Pulmonary artery endothelial cell (primary cell): ENCODE data around the gene AKAP1. TPM values are rescaled to one million over a fixed set of nuclear protein-coding genes. Genes with fewer than 3 reads are reported as not detected.

Source experiments
- DNase-seq: peaks from one replicate; pipeline ENCODE4 v3.0.0-alpha.2; 2011; ENCODE audit warnings: low read depth, low spot score
- total RNA-seq: library from RNA; depleted of rRNA; stranded (reverse); fragments of >200 nt; gene quantifications from 2 replicates; pipeline ENCODE4 v1.2.3, GENCODE V29; 2014

The AKAP1 gene
- total RNA-seq: 26.6 and 31.0 TPM in 2 replicates

- peak; percentile 72 for DNase-seq
Measured at GRCh38 chr17:57084802-57085447, at the start of gene AKAP1. Gene AKAP1 (plus strand): TSS chr17:57085246. CDS start chr17:57105465, 20,219 bp downstream.

- no peak for DNase-seq
Measured at GRCh38 chr17:57035971-57036481, 49.0 kb upstream of the AKAP1 start.

GRCh38 chr17:57037411-57037810 is 47.6 kb upstream of the AKAP1 start:
- DNase-seq: no peak

GRCh38 chr17:57038486-57038885 is 46.6 kb upstream of the AKAP1 start:
- DNase-seq: no peak

- no peak for DNase-seq
Measured at GRCh38 chr17:57040571-57040970, 44.5 kb upstream of the AKAP1 start.

GRCh38 chr17:57043276-57043675 is 41.8 kb upstream of the AKAP1 start:
- no peak for DNase-seq

- no peak for DNase-seq
Measured at GRCh38 chr17:57044976-57045867, 39.8 kb upstream of the AKAP1 start.

- DNase-seq: no peak
Measured at GRCh38 chr17:57045868-57046704, 39.0 kb upstream of the AKAP1 start.

GRCh38 chr17:57046749-57047148 is 38.3 kb upstream of the AKAP1 start:
- no peak for DNase-seq

- no peak for DNase-seq
Measured at GRCh38 chr17:57048096-57048495, 37.0 kb upstream of the AKAP1 start.

GRCh38 chr17:57050306-57050705 is 34.7 kb upstream of the AKAP1 start:
- DNase-seq: no peak

- no peak for DNase-seq
Measured at GRCh38 chr17:57051886-57052361, 33.1 kb upstream of the AKAP1 start.

GRCh38 chr17:57062865-57063264 is 22.2 kb upstream of the AKAP1 start:
- no peak for DNase-seq

GRCh38 chr17:57067162-57067561 is 17.9 kb upstream of the AKAP1 start:
- no peak for DNase-seq

GRCh38 chr17:57067781-57068180 is 17.3 kb upstream of the AKAP1 start:
- no peak for DNase-seq

GRCh38 chr17:57068222-57068658 is 16.8 kb upstream of the AKAP1 start:
- DNase-seq: no peak

GRCh38 chr17:57068707-57069106 is 16.3 kb upstream of the AKAP1 start:
- DNase-seq: no peak

- no peak for DNase-seq
Measured at GRCh38 chr17:57071991-57072944, 12.8 kb upstream of the AKAP1 start.

GRCh38 chr17:57073626-57074025 is 11.4 kb upstream of the AKAP1 start:
- no peak for DNase-seq

GRCh38 chr17:57075193-57075592 is 9.9 kb upstream of the AKAP1 start:
- DNase-seq: no peak
